ENCODE measurements around the gene SOD3. TPM values are rescaled to one million over a fixed set of nuclear protein-coding genes. Genes with fewer than 3 reads are reported as not detected.
A peak's percentile ranks its signal among the peaks of the same experiment; 100 is the strongest.

Gene SOD3
- total RNA-seq, 1 donor from 2014 or later = 69.8 TPM

DNA sequence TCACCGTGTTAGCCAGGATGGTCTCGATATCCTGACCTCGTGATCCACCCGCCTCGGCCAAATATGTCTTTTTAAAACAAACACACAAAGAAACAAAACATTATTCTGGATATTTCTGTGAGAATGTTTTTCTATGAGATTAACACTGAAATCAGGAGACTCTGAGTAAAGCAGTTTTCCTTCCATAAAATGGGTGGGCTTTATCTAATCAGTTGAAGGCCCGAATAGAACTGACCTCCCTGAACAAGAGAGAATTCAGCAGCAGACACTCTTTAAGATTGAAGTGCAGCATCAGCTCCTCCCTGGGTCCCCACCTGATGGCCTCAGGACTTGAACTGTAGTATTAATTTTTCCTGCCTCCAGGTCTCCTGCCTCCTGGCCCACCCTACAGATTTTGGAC, 22.4 kb upstream of the SOD3 start:
- DNase-seq (no peak), ATAC-seq (no peak)
- intact Hi-C loops (cut with micrococcal nuclease) = no loop called here

DNA sequence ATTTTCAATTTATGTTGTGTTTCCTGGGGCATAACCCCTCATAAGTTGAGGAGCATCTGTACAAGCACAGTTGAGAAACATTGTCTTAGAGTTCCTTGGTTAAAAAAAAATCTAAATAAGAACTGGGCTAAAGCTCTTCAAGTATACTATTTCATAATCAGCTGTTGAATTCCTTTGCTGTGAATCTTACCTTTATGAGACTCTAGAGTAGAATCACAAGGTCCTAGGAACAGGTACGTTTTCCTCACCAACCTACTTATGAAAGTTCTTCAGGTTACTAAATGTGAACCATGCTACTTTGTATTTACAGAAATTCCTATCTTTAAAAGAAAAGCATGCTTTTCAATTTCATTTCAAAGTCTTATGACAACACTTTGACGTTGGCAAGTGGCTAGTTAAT, 20.9 kb upstream of the SOD3 start:
- no peak for ATAC-seq
- intact Hi-C loops (cut with micrococcal nuclease) = no loop called here
- no peak for DNase-seq

DNA sequence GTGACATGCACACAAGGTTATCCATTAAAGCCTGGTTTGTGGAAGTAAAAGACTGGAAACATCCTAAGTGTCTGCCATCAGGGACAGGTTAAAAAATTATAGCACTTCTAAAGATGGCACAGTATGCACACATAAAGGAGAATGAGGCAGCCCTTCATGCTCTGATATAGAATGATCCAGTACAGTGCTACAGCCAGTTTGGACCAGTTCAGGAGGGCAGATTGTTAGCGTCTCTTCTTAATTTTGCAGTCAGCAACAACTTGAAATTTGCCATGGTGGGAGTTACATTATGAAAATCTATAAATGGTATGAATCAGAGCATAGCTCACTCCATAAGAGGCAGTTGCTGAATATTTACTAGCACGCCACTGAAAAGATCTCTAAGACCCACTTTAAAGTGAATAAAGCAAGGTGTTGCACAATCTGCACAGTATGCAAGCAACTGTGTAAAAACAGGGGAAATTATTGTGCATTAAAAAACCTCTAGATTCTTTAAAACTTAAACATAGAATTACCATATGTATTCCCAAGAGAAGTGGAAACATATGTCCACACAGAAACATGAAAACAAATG, 20.3 kb upstream of the SOD3 start:
- ATAC-seq (no peak), DNase-seq (no peak)
- intact Hi-C loops (cut with micrococcal nuclease) = no loop called here

DNA sequence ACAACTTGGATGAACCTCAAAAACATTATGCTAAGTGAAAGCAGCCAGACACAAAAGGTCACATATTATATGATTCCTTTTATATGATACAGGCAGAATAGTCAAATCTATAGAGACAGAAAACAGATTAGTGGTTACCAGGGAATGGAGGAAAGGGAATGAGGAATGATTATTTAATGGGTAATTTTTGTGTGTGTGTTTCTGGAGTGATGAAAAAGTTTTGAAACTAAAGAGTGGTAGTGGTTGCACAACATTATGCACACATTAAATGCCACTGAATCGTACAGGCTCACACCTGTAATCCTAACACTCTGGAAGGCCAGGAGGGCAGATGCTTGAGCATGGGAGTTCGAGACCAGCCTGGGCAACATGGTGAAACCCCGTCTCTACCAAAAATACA, 19.6 kb upstream of the SOD3 start:
- intact Hi-C loops (cut with micrococcal nuclease) = no loop called here
- DNase-seq (no peak), ATAC-seq (no peak)

DNA sequence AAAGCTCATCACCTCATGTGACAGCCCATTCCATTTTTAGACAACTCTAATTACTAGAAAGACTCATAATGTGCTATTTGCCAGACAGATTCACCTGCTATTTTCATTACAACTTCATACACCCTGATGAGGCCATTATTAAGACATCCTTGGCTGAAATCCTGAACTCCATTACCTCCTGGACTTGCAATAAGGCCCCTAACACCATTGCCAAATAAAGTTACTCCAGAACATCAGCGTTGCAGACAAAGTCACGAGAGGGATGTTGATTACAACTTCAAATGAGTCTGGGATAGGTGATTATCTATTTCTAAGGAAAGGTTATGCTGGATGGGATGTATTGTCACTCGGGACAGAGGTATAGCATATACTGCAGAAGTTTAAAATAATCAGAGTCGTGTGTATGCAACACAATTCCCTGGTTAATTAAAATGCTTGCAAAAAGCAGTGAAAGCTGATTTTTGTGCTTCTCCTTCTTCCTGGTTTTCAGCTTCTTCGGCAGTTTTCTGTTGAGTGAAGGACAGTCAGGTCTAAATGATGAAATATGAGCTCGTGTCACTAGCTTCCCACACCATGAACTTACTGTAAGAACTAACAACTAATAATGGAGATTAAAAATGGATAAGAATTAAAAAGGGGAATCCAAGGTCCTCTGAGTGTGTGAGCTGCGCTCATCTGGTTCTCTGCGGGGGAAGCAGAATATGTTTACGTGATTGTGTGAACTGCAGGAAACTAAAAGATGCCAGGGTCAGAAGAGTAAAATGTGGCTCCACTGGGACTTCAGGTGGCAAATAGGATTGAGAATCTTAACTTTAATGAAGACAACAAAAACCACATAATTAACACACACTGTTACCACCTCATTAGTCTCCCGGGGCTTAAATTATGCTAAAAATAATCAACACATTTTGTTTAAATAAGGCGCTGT, 17.6 kb upstream of the SOD3 start:
- no peak for DNase-seq
- ATAC-seq = peak; percentile 25
- intact Hi-C loops (cut with micrococcal nuclease) = no loop called here

DNA sequence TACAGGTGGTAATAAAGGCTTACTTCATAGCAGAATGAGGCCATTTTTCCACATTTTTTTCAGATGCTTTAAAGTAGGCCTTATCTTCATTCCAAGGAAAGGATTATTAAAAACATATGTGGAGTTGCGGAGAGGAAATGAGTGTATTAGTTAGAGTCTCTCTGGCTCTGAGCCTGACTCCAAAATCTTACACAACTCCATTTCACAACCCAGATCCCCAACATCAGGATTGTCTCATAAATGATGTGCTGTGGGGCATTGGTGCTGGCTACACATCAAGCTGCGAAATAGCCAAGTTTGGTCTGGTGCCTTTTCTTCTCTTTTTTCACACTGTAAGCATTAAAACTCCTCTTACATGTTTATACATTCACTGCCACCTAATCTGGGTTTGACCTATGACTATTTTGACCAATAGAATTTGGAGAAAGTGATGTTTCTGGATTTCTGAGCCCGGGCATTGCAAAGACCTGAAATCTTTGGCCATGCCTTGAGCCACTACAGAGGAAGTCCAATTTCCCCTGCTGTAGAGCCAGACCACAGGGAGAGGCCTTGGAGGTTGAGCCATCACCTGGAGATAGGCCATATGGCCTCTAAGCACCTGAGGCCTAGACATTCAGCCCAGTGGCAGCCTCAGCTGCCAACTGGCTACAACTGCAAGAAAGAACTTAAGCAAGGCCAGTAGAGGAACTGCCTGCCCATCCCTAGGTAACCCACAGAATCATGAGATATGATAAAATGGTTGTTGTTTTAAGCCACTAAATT, 16.7 kb upstream of the SOD3 start:
- ATAC-seq (peak; percentile 88), DNase-seq (peak; percentile 35)
- intact Hi-C loops (cut with micrococcal nuclease) = no loop called here

DNA sequence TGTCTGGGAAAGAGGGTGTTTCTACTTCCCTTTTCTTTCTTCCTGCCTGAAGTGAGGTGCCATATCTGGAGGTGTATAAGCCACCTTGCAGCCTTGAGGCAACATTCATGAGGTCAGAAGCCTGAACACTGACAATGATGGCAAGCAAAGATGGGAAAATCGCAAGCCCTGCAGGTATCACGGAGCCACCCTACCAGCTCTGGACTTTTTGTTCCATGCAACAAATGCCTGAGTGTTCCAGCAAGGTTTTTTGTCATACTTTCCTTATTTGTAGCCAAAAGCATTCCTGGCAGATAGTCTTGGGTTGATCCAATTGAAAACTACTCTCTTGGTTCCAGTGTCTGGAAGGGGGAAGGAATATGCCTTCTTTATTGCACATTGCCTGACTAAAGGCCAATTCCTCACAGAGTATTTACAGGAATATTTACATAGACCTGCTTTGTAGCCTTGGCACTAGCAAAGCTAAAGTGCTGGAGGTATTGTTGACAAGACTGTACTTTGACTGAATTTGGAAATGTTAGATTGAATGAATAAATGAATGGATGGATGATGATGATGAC, 14.4 kb upstream of the SOD3 start:
- DNase-seq = no peak
- intact Hi-C loops (cut with micrococcal nuclease) = no loop called here
- no peak for ATAC-seq

DNA sequence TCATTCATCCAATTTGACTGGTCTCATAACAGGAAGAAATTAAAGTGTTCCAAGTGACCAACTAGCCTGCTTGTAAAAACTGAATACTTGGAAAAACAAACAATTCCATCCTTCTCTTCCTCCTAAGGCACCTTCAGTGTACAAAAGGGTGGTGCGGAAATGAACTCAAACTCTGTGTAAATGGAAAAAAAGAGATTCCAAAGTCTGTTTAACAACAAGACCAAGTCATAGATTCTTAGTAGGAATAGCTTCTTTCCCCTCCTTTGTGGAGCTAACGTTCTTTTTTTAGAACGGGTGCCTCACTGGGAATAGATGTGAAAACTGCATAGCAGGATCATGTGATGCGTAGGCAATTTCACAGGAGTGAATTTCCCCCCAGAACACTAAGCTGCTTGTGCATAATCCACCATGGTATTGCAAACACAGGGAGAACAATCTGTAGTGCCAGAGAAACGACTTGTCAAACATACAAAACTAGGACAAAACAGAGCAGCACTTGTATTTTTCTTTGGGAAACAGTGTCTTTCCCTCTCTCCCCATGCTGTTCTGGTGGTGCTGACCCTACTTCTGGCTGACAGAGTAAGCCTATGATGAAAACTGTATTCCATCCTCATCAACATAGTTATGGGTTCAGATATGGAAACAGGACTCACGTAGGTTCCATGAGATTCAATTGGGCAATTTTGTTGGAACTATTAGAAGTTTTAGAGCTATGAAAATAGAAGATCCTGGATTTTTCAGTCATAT, 13.2 kb upstream of the SOD3 start:
- intact Hi-C loops (cut with micrococcal nuclease) = no loop called here
- peak; percentile 53 for ATAC-seq
- DNase-seq = no peak

DNA sequence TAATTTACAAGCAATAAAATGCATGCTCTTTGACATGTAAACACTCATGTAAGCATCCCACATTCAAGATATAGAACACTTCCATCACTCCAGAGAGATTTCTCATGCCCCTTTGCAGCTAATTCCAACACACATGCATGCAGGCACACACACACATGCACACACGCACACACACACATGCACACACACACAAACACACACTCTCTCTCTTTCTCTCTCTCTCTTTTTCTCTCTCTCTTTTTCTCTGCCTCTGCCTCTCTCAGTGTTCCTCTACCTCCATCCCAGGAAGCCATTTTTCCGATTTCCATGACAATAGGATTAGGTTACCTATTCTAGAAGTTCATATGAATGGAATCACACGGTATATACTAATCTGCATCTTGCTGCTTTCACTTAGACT, 11.9 kb upstream of the SOD3 start:
- intact Hi-C loops (cut with micrococcal nuclease) = no loop called here
- no peak for DNase-seq

DNA sequence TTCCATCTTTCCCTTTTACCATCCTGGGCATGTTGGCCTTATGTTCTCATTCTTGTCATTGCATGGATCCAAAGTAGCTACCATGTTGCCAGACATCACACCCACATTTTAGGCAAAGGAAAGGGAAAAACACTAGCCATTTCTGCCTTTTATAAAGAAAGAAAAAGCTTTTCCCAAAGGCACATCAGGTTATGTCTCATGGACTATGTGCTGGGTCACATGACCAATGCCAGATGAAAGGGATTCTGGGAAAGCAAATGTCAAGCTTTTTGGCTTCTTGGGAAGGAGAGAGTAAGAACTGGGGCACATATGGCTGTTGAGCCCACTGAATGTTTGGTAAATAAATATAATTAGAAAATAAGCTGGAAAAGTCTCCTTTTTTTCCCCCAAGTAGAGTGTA, 4.3 kb upstream of the SOD3 start:
- intact Hi-C loops (cut with micrococcal nuclease) = no loop called here
- no peak for ATAC-seq
- no peak for DNase-seq

More for the DNA sequence above, 11.9 kb upstream of the SOD3 start:
- no peak for ATAC-seq

DNA sequence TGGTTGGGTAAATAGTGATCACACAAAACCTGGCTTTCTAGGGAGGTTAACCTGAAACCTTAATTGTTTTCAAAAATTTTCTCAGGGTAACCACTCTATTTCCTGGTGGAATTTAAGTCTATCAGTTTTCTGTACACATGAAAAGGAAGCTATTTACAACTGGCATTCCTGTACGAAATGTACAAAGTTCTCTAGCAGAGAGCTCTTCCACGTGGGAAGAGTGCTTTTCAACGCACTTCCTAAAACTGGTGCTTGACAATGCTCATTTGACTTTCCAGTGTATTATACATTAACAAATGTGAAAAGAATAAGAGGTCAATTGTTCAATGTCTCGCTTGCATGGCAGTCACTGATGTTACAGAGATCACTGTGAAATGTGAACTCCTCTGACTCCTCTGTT, 2.8 kb upstream of the SOD3 start:
- intact Hi-C loops (cut with micrococcal nuclease) = no loop called here
- ATAC-seq = no peak
- DNase-seq = no peak

DNA sequence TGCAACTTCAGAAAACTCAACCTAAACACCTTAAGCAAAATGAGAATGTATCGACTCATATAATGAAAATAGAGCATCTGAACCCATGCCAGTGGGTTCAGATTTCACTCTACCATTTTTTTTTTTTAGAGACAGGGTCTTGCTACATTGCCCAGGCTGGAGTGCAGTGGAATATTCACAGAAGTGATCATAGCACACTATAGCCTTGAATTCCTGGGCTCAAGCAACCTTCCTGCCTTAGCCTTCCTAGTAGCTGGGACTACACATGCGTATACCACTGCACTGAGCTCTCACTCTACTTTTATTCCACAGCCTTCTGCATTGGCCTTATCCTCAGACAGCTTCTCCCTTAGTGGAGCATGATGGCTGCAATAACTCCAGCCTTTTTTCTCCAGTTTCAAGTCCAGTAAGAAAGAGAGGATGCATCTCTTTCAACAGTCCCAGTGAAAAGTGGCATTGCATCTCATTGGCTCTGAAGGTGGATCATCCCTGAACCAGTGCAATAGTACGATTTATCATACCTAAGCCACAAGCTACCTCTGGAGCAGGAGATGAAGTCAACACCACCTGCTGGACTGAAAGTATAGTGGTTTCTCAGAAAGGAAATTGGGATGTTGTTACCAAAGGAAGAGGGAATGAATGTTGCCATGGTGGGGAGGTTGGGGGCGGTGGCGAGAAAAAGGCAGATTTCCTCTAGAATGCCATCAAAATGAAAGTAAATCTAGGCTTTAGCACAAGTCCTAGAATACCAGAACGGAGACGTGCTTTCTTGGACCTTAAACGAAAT, 2.0 kb upstream of the SOD3 start:
- DNase-seq = no peak
- no peak for ATAC-seq
- intact Hi-C loops (cut with micrococcal nuclease) = no loop called here

DNA sequence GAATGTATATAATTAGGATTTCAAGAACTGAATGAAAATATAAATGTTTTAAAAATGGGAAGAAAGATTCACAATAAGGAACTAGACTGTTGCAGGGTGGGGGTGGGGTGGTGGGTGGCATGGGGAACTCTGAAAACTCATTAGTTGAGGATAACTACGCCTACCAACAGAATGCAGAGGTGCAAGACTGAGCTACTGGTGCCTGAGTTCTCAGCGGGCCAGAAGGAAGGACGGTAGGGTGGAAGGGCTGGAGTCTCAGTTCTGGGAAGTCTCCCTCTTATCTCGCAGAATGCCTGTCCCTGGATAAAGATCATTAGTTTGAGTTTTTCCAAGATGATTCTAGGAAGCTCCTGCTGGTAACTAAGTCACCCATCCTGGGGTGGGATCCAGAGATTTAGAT, 1.3 kb upstream of the SOD3 start:
- intact Hi-C loops (cut with micrococcal nuclease) = no loop called here
- ATAC-seq = no peak
- no peak for DNase-seq

DNA sequence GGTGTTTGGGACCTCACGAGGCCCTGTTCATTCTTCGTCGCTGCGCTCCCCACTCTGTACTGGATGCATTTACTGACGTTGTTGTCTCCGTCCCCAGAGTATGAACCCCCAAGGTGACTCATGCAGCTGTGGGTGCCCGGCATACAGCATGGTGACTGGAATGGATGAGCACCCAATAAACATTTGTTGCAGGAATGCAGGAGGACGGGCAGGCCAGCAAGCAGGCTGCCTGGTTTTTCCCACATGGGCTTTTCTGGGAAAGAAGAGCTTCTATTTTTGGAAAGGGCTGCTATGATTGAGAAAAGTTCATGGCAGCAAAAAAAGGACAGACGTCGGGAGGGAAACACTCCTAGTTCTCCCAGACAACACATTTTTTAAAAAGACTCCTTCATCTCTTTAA, 893 bp upstream of the SOD3 start:
- peak; percentile 51 for DNase-seq
- peak; percentile 41 for ATAC-seq
- intact Hi-C loops (cut with micrococcal nuclease) = no loop called here

DNA sequence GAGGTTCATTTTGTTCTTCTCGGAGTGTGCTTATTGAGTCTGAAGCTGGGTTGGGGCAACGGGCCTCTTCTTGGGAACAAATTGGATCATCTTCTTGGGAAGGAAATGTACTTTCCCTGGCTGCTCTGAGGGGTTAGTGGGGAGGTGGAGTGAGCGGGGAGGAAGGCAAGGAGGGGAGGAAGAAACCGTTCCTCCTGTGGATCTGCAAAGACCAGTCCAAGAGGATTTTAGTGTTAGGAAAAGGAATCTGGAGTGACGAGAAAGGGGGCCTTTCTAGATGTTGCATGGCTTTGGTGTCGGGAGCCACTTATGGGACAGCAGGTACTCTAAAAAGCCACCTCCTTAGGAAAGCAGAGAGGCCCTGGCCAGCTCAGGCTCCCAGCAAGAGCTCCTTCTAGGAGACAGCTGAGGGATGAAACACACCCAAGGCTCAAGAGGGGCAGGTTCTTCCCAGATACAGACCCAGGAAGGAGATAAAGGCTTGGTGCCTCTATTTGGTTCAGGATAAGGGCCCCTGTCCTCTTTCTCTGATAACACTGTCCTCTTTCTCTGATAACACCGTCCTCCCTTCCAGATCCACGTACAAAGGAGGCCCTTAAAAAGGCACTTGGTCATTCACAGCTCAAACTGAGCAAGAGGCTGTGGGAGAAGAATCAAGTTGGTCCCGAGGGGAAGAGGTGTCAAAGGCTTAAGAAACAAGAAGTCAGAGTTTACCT, 451 bp downstream of the SOD3 start:
- peak; percentile 28 for DNase-seq
- ATAC-seq = peak; percentile 44
- intact Hi-C loops (cut with micrococcal nuclease) = no loop called here

DNA sequence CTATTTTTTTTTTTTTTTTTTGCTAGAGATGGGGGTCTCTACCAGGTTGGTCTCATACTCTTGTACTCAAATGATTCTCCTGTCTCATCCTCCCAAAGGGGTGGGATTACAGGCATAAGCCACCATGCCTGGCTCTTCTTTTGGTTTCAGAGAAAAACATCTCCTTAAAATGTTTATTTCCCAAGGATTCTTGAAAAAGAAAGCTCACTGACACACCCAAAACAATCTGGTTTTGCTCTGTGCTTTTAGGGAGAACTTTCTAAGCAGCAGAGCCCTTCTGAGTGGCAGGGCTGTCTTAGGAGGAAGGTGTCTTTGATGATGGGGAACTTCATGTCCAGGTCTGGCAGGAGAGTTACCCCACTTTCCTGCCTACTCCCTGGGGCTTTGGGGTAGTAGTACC, 1.2 kb downstream of the SOD3 start:
- intact Hi-C loops (cut with micrococcal nuclease) = no loop called here
- ATAC-seq (no peak), DNase-seq (no peak)

DNA sequence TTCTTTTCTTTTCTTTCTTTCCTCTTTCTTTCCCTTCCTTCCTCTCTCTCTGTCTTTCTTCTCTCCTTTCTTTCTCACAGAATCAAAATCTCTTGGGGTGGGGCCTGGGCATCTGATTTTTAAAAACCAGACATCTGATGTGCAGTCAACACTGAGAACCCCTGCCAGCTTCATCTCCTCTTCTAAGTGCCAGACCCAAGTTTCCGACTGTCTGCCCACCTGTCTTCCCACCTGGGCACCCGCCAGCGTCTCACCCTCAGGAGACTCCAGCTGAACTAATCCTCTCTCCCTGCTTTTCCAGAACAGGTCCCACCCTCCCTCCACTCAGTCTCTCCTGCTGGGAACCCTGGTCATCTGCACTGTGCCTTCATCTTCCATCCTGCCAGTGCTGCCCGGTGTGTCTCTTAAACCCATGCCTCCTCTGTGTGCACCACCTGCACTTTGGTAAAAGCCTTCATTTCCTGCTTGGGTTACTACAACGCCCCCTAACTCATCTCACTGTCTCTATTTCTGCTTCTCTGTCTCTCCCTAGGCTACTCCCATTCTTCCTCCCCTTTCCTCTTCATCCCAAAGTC, 2.8 kb downstream of the SOD3 start:
- ATAC-seq (no peak), DNase-seq (no peak)
- intact Hi-C loops (cut with micrococcal nuclease) = no loop called here

DNA sequence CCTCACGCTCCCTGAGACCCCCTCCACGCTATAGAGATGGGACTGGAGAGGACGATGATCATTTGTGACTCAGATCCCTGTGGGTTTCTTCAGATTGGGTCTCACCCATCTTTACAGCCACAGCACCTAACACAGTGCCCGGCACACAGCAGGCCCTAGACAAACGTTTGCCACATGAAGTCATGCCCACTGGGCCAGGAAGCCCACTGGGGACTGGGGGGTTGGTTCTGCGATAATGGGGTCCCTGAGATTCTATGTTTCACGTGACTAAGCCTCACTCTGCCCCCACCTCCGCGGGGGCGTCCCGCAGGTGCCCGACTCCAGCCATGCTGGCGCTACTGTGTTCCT, 3.8 kb downstream of the SOD3 start:
- intact Hi-C loops (cut with micrococcal nuclease) = no loop called here
- no peak for ATAC-seq
- DNase-seq = no peak

Measured in left ventricle myocardium superior (tissue), 1 donor.